GM19035 (cell line): ENCODE results near the gene AP5Z1.

Experiments
- ATAC-seq: cut with Tn5 transposase; IDR thresholded peaks from one replicate; pipeline ENCODE4 v1.9.1; 2021; ENCODE audit not compliant: unreplicated experiment

AP5Z1 gene

GRCh38 chr7:4775250-4775847, at the start of gene AP5Z1:
TSS of gene AP5Z1 (plus strand) at chr7:4775623. CDS start at chr7:4775716, 93 bp downstream.
- ATAC-seq, result peak; percentile 89

- no peak for ATAC-seq
Measured at GRCh38 chr7:4725850-4726450, 49.5 kb upstream of the AP5Z1 start.

- ATAC-seq, result no peak
Measured at GRCh38 chr7:4726566-4726965, 48.9 kb upstream of the AP5Z1 start.

GRCh38 chr7:4727914-4728705, 47.3 kb upstream of the AP5Z1 start:
- no peak for ATAC-seq

GRCh38 chr7:4729266-4729665, 46.2 kb upstream of the AP5Z1 start:
- no peak for ATAC-seq

GRCh38 chr7:4730276-4730675, 45.1 kb upstream of the AP5Z1 start:
- no peak for ATAC-seq

- no peak for ATAC-seq
Measured at GRCh38 chr7:4730971-4731370, 44.5 kb upstream of the AP5Z1 start.

- ATAC-seq, result no peak
Measured at GRCh38 chr7:4731803-4732202, 43.6 kb upstream of the AP5Z1 start.

GRCh38 chr7:4733936-4734528, 41.4 kb upstream of the AP5Z1 start:
- no peak for ATAC-seq

GRCh38 chr7:4734587-4735345, 40.7 kb upstream of the AP5Z1 start:
- no peak for ATAC-seq

GRCh38 chr7:4737300-4737699, 38.1 kb upstream of the AP5Z1 start:
- no peak for ATAC-seq

GRCh38 chr7:4738711-4739527, 36.5 kb upstream of the AP5Z1 start:
- no peak for ATAC-seq

GRCh38 chr7:4739528-4739992, 35.9 kb upstream of the AP5Z1 start:
- ATAC-seq, result no peak

- no peak for ATAC-seq
Measured at GRCh38 chr7:4740796-4741195, 34.6 kb upstream of the AP5Z1 start.

- ATAC-seq, result no peak
Measured at GRCh38 chr7:4742051-4742573, 33.3 kb upstream of the AP5Z1 start.

GRCh38 chr7:4742852-4743251, 32.6 kb upstream of the AP5Z1 start:
- ATAC-seq, result no peak

- ATAC-seq, result peak; percentile 66
Measured at GRCh38 chr7:4744391-4745264, 30.8 kb upstream of the AP5Z1 start.

- no peak for ATAC-seq
Measured at GRCh38 chr7:4745265-4745919, 30.0 kb upstream of the AP5Z1 start.
